ENCODE results near the gene SMAD9. TPM values are rescaled to one million over a fixed set of nuclear protein-coding genes. Genes with fewer than 3 reads are reported as not detected.
"Not testable (repeated sequence)": the region's sequence is repeated elsewhere in the genome, so short reads cannot be mapped to it uniquely, and the experiment has no call there.

Gene SMAD9
- total RNA-seq, 2 experiments from 2014 or later, result 0.10 to 0.54 TPM

- Mint-ChIP-seq H3K27me3 (peaks cover 15% of the 10 kb centered on the region), H3K4me3 (no peak overlapping the region), H3K9me3 (no peaks in the 10 kb centered on the region), H3K36me3 (no peaks in the 10 kb centered on the region), H3K27ac (no peak overlapping the region), H3K4me1 (no peaks in the 10 kb centered on the region)
- no peak for DNase-seq
Measured at GRCh38 chr13:36887758-36888521, 32.1 kb downstream of the SMAD9 start.

- H3K9me3 Mint-ChIP-seq, result no peaks in the 10 kb centered on the region
- DNase-seq, result no peak
Measured at GRCh38 chr13:36885901-36886300, 34.1 kb downstream of the SMAD9 start.

GRCh38 chr13:36884235-36884634 is 35.8 kb downstream of the SMAD9 start:
- no peak for DNase-seq
- Mint-ChIP-seq H3K9me3 (no peaks in the 10 kb centered on the region), H3K4me1 (no peaks in the 10 kb centered on the region), H3K36me3 (no peaks in the 10 kb centered on the region), H3K27me3 (peaks cover 16% of the 10 kb centered on the region), H3K27ac (no peak overlapping the region), H3K4me3 (no peak overlapping the region)

More at GRCh38 chr13:36885901-36886300, 34.1 kb downstream of the SMAD9 start:
- Mint-ChIP-seq H3K4me1 (no peaks in the 10 kb centered on the region), H3K27ac (no peak overlapping the region), H3K4me3 (no peak overlapping the region), H3K36me3 (no peaks in the 10 kb centered on the region), H3K27me3 (peaks cover 15% of the 10 kb centered on the region)

DNA sequence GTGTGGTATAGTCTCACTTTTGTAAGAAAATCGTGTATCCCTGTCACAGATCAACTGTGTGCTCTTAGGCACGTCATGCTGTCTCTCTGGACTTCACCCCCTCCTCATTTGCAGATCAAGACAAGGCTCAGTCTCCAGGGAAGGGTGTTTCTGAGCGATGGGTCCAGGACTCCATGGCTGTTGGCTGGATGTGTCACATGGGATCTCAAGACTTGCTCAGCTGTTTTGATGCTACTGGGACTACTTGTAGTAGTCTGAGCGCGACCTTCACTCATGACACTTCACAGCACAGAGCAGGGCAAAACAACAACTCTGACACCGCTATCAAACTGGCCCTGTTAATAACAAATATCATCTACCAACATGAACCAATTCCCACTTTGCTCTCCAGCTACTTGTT is 36.2 kb downstream of the SMAD9 start:
- Mint-ChIP-seq H3K4me3 (no peak overlapping the region), H3K4me1 (no peaks in the 10 kb centered on the region), H3K27me3 (peaks cover 20% of the 10 kb centered on the region), H3K27ac (no peak overlapping the region), H3K9me3 (no peaks in the 10 kb centered on the region), H3K36me3 (no peaks in the 10 kb centered on the region)
- DNase-seq, result no peak

- not testable (repeated sequence) for DNase-seq, H3K9me3 Mint-ChIP-seq
Measured at GRCh38 chr13:36883392-36883791, 36.6 kb downstream of the SMAD9 start.

DNA sequence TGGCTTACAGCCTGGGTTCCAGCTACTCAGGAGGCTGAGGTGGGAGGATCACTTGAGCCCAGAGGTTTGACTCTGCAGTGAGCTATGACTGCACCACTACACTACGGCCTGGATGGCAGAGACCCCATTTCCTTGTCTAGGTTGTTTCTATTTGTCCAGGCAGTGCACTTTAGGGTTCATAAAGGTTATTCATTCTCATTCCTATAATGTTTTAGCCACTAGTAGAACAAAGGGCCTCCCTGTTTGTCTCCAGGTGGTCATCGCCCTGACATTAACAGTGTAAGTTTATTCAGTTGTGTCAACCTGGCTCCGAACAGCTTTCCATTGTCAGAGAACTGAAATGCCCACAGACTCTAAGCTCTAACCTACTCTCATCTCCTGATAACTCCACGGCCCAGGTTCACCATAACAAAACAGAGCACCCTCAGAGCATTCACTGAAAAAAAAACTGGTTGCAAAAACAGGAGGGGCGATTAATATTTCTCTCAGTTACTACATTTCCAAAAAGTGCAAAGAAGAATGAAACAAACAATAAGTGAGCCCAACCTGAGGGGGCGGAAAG is 37.1 kb downstream of the SMAD9 start:
- no peaks in the 10 kb centered on the region for H3K36me3 Mint-ChIP-seq
- DNase-seq, result no peak
- H3K27ac Mint-ChIP-seq, result no peak overlapping the region
- H3K4me3 Mint-ChIP-seq, result no peak overlapping the region
- no peaks in the 10 kb centered on the region for H3K4me1 Mint-ChIP-seq
- H3K9me3 Mint-ChIP-seq, result no peaks in the 10 kb centered on the region
- peaks cover 21% of the 10 kb centered on the region for H3K27me3 Mint-ChIP-seq

More at GRCh38 chr13:36883392-36883791, 36.6 kb downstream of the SMAD9 start:
- H3K27me3 Mint-ChIP-seq, result peaks cover 20% of the 10 kb centered on the region
- H3K4me3 Mint-ChIP-seq, H3K36me3 Mint-ChIP-seq, H3K4me1 Mint-ChIP-seq, H3K27ac Mint-ChIP-seq: not testable (repeated sequence)

GRCh38 chr13:36880961-36881360 is 39.1 kb downstream of the SMAD9 start:
- Mint-ChIP-seq H3K36me3 (no peaks in the 10 kb centered on the region), H3K27ac (no peak overlapping the region), H3K4me3 (no peak overlapping the region), H3K9me3 (no peaks in the 10 kb centered on the region), H3K4me1 (no peaks in the 10 kb centered on the region), H3K27me3 (peaks cover 10% of the 10 kb centered on the region)
- no peak for DNase-seq

DNA sequence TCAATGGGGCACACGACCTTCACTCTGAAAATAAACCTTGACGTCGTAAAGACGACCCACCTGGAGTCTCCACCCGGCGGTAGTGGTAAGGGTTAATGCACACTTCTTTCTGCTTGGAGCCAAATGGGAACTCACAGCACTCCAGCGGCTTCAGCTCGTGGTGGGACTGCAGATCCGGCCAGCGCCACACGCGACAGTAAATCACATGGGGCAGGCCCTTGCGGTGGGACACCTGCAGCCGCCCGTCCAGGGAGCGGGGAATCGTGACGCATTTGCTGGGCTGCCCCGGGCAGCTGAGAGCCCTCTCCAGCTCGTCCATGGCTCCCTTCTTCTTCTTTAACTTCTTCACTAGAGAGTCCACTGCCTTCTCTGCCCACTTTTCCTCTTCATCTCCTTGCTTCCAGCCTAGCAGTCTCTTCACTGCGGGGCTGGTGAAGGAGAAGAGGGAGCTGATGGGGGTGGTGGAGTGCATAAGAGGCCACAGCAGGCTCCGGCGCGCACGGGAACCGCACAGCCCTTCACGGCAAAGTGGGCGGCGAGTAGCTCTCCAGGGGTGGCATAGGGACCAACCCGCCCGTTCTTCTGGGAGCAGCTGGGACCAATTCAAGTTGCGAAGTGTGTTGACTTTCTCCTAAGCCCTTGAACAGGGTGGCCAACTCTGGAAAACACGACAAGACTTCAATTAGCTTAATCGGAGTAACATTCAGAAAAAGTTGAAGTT is 40.7 kb downstream of the SMAD9 start:
- H3K9me3 Mint-ChIP-seq, result no peaks in the 10 kb centered on the region
- no peaks in the 10 kb centered on the region for H3K4me1 Mint-ChIP-seq
- peaks cover 11% of the 10 kb centered on the region for H3K27me3 Mint-ChIP-seq
- DNase-seq, result no peak
- no peak overlapping the region for H3K4me3 Mint-ChIP-seq
- H3K27ac Mint-ChIP-seq, result no peak overlapping the region
- no peaks in the 10 kb centered on the region for H3K36me3 Mint-ChIP-seq

DNA sequence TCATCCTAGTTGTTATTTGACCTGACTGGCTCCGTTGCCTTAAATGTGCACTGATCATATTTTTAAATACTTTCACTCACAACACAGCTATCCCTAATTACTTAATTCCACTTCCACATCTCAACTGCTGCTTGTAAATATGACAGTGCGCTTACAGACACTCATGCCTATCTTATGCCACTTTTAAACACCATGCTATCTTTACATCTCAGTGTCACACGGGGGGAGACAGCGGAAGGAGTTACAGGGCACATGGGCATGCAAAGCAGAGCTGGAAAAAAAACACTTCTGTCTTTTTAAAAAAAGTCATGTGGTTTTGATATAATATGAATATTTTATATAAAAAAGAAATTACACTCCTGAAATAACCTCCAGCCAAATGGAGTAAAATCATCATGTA is 44.1 kb downstream of the SMAD9 start:
- H3K36me3 Mint-ChIP-seq, result no peaks in the 10 kb centered on the region
- H3K27me3 Mint-ChIP-seq, result peaks cover 22% of the 10 kb centered on the region
- no peak overlapping the region for H3K27ac Mint-ChIP-seq
- DNase-seq, result no peak
- H3K4me1 Mint-ChIP-seq, result no peaks in the 10 kb centered on the region
- H3K4me3 Mint-ChIP-seq, result no peak overlapping the region
- no peaks in the 10 kb centered on the region for H3K9me3 Mint-ChIP-seq

DNA sequence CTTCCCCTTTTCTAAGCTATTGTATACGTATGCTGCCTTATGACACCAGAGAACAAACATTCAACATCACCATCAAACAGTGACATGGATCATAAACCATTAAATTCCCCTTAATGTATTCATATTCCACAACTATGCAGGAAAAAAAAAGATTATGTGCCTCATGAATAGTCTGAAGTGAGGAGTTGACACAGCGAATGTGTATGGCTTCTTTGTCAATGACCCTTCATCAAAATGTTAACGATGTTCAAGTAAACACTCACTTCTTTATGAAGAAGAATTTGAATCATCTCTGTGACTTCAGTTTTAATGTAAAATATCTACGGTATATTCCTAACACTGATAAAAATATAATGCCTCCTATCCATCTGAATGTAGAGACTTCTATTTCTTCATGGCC is 44.6 kb downstream of the SMAD9 start:
- H3K27me3 Mint-ChIP-seq, result peaks cover 23% of the 10 kb centered on the region
- no peak overlapping the region for H3K4me3 Mint-ChIP-seq

DNA sequence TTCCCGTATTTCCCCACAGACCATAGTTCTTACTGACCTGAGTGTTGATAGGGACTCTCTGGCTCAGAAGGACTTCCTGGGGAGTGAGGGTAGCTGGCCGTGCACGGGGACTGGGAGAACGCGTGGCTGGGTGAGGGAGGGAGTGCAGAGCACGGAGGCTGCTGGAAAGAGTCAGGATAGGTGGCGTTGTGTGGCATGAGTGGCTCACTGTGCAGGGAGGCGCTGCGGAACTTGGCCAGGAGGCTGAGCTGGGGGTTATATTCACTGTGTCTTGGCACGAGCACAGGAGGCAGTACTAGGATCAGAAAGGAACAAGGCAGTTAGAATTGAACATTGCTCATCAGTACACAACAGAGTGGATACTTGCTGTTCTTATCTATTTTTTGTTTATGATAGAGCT is 47.4 kb downstream of the SMAD9 start:
- Mint-ChIP-seq H3K4me3 (no peak overlapping the region), H3K27ac (no peak overlapping the region), H3K27me3 (peaks cover 18% of the 10 kb centered on the region), H3K9me3 (no peaks in the 10 kb centered on the region), H3K4me1 (no peaks in the 10 kb centered on the region), H3K36me3 (no peaks in the 10 kb centered on the region)
- DNase-seq, result no peak

More for the DNA sequence above, 44.6 kb downstream of the SMAD9 start:
- Mint-ChIP-seq H3K27ac (no peak overlapping the region), H3K36me3 (no peaks in the 10 kb centered on the region), H3K4me1 (no peaks in the 10 kb centered on the region), H3K9me3 (no peaks in the 10 kb centered on the region)
- no peak for DNase-seq

- H3K27ac Mint-ChIP-seq, result no peak overlapping the region
- no peak for DNase-seq
Measured at GRCh38 chr13:36870050-36870692, 49.9 kb downstream of the SMAD9 start.

DNA sequence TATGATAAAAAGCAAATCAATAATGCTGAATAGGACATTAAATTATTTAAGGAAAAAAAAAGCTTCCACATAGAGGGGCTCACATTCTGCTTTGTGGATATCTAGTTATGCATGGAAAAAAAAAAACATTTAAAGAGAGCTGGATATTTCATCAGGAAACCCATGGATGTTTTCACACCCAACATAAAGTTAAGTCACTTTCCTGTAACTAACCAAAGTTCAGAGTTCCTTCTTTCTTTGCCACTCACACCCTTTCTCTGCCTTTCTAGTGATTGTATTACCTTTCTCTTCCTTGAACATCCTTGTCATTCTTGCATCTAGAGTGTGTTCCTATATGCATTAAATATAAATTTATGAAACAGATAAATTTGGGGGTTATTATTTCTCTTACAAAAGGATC is 53.8 kb downstream of the SMAD9 start:
- no peaks in the 10 kb centered on the region for H3K9me3 Mint-ChIP-seq
- no peak overlapping the region for H3K27ac Mint-ChIP-seq
- no peak for DNase-seq
- no peaks in the 10 kb centered on the region for H3K4me1 Mint-ChIP-seq
- no peak overlapping the region for H3K4me3 Mint-ChIP-seq
- no peaks in the 10 kb centered on the region for H3K36me3 Mint-ChIP-seq
- peaks cover 36% of the 10 kb centered on the region for H3K27me3 Mint-ChIP-seq

More at GRCh38 chr13:36870050-36870692, 49.9 kb downstream of the SMAD9 start:
- Mint-ChIP-seq H3K4me3 (no peak overlapping the region), H3K36me3 (no peaks in the 10 kb centered on the region), H3K4me1 (no peaks in the 10 kb centered on the region), H3K27me3 (peaks cover 34% of the 10 kb centered on the region), H3K9me3 (no peaks in the 10 kb centered on the region)

DNA sequence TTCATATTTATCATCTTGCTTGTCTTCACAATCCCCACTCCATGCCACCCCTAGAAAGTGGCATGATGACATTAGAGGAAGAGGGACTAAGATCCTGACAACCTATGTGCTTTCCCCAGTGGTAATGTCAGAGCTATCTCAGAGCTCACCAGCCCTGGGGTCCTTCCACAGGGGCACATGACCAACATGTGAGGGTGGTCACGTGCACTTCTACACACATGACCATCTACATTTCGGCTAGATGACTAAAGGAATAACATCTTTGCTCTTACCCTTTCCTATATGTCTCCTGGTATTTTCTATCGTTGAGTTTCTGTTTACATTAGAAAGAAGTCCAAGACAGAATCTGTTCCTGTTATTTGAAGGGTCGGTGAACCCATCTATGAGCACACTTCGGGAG is 54.8 kb downstream of the SMAD9 start:
- peaks cover 33% of the 10 kb centered on the region for H3K27me3 Mint-ChIP-seq
- DNase-seq, result no peak
- H3K9me3 Mint-ChIP-seq, result no peaks in the 10 kb centered on the region
- H3K27ac Mint-ChIP-seq, result no peak overlapping the region
- H3K4me1 Mint-ChIP-seq, result no peaks in the 10 kb centered on the region
- H3K4me3 Mint-ChIP-seq, result no peak overlapping the region
- no peaks in the 10 kb centered on the region for H3K36me3 Mint-ChIP-seq

DNA sequence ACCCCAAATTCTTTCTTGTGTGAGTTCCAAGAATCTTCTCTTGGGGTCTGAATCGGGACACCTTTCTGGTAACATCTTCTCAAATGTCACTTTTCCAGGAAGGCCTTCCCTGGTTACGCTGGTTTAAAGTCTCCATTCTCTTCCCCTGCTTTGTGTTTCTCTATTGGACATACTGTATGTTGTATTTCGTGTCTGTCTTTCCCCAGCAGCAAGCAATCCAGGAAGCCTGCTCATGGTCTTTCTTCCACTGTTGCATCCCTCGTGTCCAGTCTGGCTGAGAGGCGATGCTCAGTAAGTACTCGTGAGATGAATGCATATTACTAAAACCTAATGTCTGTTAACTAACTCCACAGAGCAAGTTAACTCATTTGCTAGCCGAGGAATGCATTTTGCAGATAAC is 57.3 kb downstream of the SMAD9 start:
- Mint-ChIP-seq H3K27me3 (peaks cover 43% of the 10 kb centered on the region), H3K36me3 (no peaks in the 10 kb centered on the region), H3K9me3 (no peaks in the 10 kb centered on the region), H3K4me1 (no peaks in the 10 kb centered on the region), H3K27ac (no peak overlapping the region), H3K4me3 (no peak overlapping the region)
- no peak for DNase-seq

Data from activated naive CD8-positive, alpha-beta T cell treated with anti-CD3 and anti-CD28 coated beads for 36 hours (primary cell).